GM12873 (cell line): ENCODE results near the gene ST6GALNAC6.

Experiments
- CTCF ChIP-seq: IDR thresholded peaks from 2 replicates; pipeline ENCODE4 v1.5.1; 2012; ENCODE audit warnings: low read depth, mild to moderate bottlenecking, moderate library complexity, low read length, control low read depth; ENCODE audit not compliant: insufficient read depth; ENCODE audit errors: missing control alignments

Gene ST6GALNAC6

DNA sequence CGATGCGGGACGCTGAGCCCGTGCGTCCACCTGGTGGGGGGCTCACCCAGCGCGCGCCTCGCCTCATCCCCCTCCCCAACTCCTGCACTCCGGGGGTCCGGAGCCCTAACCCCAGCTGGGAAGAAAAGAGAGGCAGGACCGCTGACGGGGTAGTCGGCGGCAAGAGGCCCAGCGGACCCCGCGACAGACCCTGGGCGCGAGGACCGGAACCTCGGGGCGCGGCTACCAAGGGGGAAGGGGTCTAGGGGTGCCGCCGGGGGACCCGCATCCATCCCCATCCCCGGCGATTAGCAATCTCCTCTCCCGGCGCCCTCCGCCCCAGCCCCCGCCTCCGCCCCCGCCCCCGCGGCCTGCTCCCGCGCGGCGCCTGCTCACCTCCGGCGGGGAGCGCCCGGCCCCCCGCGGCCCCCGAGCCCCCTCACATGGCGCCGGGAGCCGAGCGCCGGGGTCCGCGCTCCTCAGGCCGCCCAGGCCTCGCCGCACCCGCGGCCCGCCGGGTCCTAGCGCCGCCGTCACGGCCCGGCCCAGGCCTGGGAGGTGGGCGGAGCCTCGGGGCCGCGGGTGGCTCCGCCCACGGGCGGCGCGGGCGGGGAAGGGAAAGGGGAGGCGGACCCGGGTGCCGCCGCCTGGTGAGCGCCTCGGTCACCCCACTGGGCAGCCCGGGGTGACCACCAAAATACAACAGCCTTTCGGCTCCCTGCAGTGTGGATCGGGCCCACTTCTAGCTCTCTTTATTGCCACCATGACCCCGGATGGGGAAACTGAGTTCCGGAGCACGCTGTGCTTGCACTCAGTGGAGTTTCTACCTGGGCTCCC is at the start of gene ST6GALNAC6:
Gene ST6GALNAC6, minus strand, starts transcription at position 476 of the 816 bp plus-strand sequence. CDS start 1,622 bp downstream, outside the sequence.
- no peak for TF ChIP-seq CTCF

DNA sequence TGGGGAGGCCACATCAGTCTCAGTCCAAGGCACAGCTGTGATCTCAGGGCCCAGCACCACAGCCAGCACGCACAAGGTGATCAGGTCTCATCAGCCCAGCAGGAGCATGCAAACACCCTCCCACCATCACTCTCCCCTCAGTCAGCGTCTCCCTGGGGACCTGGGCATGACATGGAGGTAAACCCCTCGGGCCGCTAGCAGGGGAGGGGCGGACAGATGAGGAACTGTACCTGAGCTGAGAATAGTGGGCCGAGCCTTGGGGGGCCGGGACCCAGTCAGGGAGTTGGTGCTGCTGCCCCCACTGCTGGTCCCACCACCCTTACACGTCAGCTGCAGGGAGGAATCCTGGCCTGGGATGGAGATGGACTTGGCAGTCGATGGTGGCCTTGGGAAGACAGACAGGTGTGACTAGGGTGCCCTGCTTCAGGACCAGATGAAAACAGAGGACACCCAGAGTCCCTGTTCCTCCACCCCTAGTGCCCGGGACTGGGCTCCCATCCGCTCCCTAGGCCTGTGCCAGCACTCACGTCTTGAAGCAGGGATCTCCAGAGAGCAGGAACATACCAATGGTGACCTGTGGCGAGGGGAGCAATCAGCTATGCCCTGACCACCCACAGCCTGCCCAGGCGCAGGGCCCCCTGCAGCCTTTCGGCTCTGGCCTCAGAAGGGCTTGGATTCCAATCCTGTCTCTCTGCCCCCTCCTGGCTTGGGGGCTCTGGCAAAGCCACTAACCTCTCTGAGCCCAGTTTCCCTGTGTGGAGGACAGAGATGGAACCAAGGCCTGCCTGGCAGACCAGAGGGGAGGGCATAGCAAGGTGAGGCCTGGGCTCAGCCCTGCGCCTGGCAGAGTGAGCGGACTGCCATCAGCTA is 48.7 kb upstream of the ST6GALNAC6 start:
- TF ChIP-seq CTCF = no peak

DNA sequence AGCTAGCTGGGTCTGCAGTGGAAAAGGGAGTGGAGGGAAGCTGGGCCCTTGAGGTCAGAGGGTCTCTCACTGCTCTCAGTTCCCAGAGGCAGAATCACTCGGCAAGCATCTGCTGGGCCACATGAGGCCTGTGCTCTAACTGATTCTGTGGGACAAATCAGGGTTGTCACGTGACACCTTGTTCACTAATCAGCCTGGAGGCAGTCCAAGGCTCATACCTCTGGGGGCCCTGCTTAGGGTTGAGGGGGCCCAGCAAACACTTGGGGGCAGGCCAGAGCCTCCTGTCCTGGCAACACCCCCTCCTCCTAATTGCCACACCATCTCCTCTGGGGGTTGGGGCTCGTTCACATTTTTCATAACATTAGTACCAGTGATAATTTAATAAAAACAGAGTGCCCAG is 47.3 kb upstream of the ST6GALNAC6 start:
- no peak for TF ChIP-seq CTCF

GRCh38 chr9:127945942-127946341 is 46.5 kb upstream of the ST6GALNAC6 start:
- no peak for TF ChIP-seq CTCF

DNA sequence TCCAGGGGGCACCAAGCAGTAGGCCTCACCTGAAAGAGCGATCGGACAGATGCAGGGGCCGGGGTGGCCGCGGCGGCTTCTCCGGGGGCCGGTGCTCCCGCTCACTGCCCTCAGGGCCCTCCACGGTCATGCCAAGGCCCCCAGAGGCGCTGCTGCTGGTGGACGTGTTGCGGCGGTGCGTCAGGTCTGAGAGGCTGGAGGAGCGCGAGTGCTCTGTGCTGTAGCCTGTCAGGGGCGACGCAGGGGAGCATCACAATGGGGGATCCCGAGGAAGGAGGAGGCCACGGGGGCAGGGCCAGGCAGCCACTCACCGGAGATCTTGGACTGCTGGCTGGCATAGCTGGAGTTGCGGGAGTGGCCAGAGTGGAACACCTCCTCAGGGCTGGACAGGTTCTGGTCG is 45.9 kb upstream of the ST6GALNAC6 start:
- TF ChIP-seq CTCF = no peak

DNA sequence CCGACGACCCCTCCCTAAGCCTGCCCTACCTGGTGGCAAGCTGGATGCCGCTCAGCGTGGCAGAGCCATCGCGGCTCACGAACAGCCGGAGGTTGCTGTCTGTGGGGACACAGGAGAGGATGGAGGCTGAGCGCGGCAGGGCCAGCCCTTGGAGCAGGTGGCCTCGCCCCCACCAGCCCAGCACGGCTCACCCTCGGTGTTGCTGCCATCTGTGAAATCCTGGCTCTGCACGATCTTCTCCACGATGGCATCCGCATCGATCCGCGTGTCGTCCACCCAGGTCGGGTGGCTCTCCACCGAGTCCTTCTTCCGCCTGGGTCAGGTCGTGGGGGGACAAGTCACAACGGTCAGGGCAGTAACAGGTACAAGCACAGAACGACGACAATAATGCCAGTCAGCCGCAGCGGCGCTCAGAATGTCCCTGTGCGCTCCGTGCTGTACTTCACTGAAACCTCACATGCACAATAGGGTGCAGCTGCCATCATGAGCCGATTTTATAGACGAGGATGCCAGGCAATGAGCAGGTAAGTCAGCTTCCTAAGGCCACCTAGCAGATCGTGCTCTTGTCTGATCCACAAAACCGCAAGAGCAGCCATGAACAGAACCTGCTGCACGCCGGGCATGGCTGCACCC is 45.3 kb upstream of the ST6GALNAC6 start:
- no peak for TF ChIP-seq CTCF

- peak; percentile 96 for TF ChIP-seq CTCF
These were observed 44.3 kb upstream of the ST6GALNAC6 start for GRCh38 chr9:127943731-127944144.
